ENCODE data around the gene PPP1R10. TPM values are rescaled to one million over a fixed set of nuclear protein-coding genes. Genes with fewer than 3 reads are reported as not detected.
A peak's percentile ranks its signal among the peaks of the same experiment; 100 is the strongest.

Gene PPP1R10
- polyA plus RNA-seq, 2 of the 4 experiments (the other 2 are of a cell fraction), result 26.4 to 37.6 TPM

GRCh38 chr6:30656513-30656912 lies 39.5 kb upstream of the PPP1R10 start:
- peak in 1 of 2 experiments; percentile 30; a peak in 1 of 6 replicates for ATAC-seq
- CTCF ChIA-PET, result interaction anchor here (1.0 to 1.5 kb wide), 3 partner anchors 16 to 124 kb away, joined by 3 to 5 read pairs (median 3); no protein-coding TSS in a partner anchor
- FAIRE-seq, result no peak
- no peak overlapping the region for H3K27ac ChIP-seq
- no peak overlapping the region for H3K4me3 ChIP-seq
- H3K4me2 ChIP-seq, result no peak overlapping the region
- DNase-seq (ENCODE audit: low read depth in 1 of 2, low spot score in 1 of 2), result no peak
- WGBS (ENCODE audit: missing lambda C conversion rate), result 93% methylated on average over 7 of the region's 7 CpGs
- TF ChIP-seq FOXS1 (CRISPR knock-in tag; IDR thresholded peaks at IDR 0.05) (no peak), HDAC2 (IDR thresholded peaks at IDR 0.05) (no peak), JUNB (IDR thresholded peaks at IDR 0.05) (no peak), ATOH8 (CRISPR knock-in tag; IDR thresholded peaks at IDR 0.05; ENCODE audit: low read depth) (no peak), SREBF2 (IDR thresholded peaks at IDR 0.05) (no peak), MAZ (IDR thresholded peaks at IDR 0.05; ENCODE audit: borderline replicate concordance, low read depth, low read length) (no peak), ESRRA (IDR thresholded peaks at IDR 0.05; ENCODE audit: borderline replicate concordance, low read length) (no peak), CTCF (IDR thresholded peaks at IDR 0.05) (no peak), FOSB (CRISPR knock-in tag; IDR thresholded peaks at IDR 0.05) (no peak), E2F6 (IDR thresholded peaks at IDR 0.05; ENCODE audit: borderline replicate concordance, low read depth) (no peak), CEBPB (IDR thresholded peaks at IDR 0.05) (no peak), RARB (CRISPR knock-in tag; IDR thresholded peaks at IDR 0.05) (no peak), FOSL2 (IDR thresholded peaks at IDR 0.05) (no peak), FOSL2 (CRISPR knock-in tag; IDR thresholded peaks at IDR 0.05) (no peak), PHF8 (IDR thresholded peaks at IDR 0.05; ENCODE audit: borderline replicate concordance, low read depth) (no peak), HES2 (IDR thresholded peaks at IDR 0.05) (no peak)
- H3K9me3 ChIP-seq, result no peaks in the 10 kb centered on the region
- no peaks in the 10 kb centered on the region for H3K4me1 ChIP-seq
- POLR2A ChIA-PET, result no interaction called here

GRCh38 chr6:30655743-30656094 lies 38.7 kb upstream of the PPP1R10 start:
- ATAC-seq, result no peak
- Histone ChIP-seq H3K9me3 (no peaks in the 10 kb centered on the region), H3K4me3 (no peak overlapping the region), H3K4me2 (no peak overlapping the region), H3K27ac (no peak overlapping the region), H3K4me1 (no peaks in the 10 kb centered on the region)
- ChIA-PET POLR2A (no interaction called here), CTCF (interaction anchor here (1.2 to 1.5 kb wide), 3 partner anchors 15 to 75 kb away, joined by 3 to 5 read pairs (median 3); no protein-coding TSS in a partner anchor)
- WGBS (ENCODE audit: missing lambda C conversion rate), result 92% methylated on average over 3 of the region's 3 CpGs
- FAIRE-seq, result no peak
- DNase-seq (ENCODE audit: low read depth in 1 of 2, low spot score in 1 of 2), result no peak
- TF ChIP-seq RFX5 (IDR thresholded peaks at IDR 0.05), result no peak
- no peak for TF ChIP-seq KDM5A (IDR thresholded peaks at IDR 0.05)
- TF ChIP-seq NPAS2 (CRISPR knock-in tag; IDR thresholded peaks at IDR 0.05; ENCODE audit: borderline replicate concordance), result no peak
- TF ChIP-seq RAD21 (conservative IDR thresholded peaks at IDR 0.05 in 1 of 2, IDR thresholded peaks at IDR 0.05 in 1 of 2), result no peak
- TF ChIP-seq NFE2L2 (conservative IDR thresholded peaks at IDR 0.05; ENCODE audit: low read length), result no peak
- TF ChIP-seq ATOH8 (CRISPR knock-in tag; IDR thresholded peaks at IDR 0.05; ENCODE audit: low read depth), result no peak
- TF ChIP-seq REST (IDR thresholded peaks at IDR 0.05), result no peak
- no peak for TF ChIP-seq EHMT2 (IDR thresholded peaks at IDR 0.05; ENCODE audit: low read depth)
- no peak for TF ChIP-seq POLR2A (IDR thresholded peaks at IDR 0.05; ENCODE audit: low read length)

Measured in A549 (cell line).